SK-N-SH (cell line): ENCODE data around the gene SH2D3C.

Experiments used
- CTCF ChIP-seq: fragments of 200-600 bp; sonication (generic); IDR thresholded peaks from 2 replicates; pipeline ENCODE4 v1.6.1; 2017; ENCODE audit warnings: antibody characterized with exemption, mild to moderate bottlenecking, moderate library complexity
- EZH2phosphoT487 ChIP-seq: fragments of 200-600 bp; sonication (generic); IDR thresholded peaks from 2 replicates; pipeline ENCODE4 v1.6.1; 2017; ENCODE audit warnings: low read depth, mixed run types, mild to moderate bottlenecking, antibody characterized with exemption, moderate library complexity, borderline replicate concordance
- FOXM1 ChIP-seq: IDR thresholded peaks from 2 replicates; pipeline ENCODE4 v1.4.0; 2012; ENCODE audit warnings: low read depth, mild to moderate bottlenecking
- MAX ChIP-seq: IDR thresholded peaks from 2 replicates; pipeline ENCODE4 v1.4.0; 2012; ENCODE audit warnings: low read depth
- MEF2A ChIP-seq: IDR thresholded peaks from 2 replicates; pipeline ENCODE4 v1.4.0; 2012; ENCODE audit warnings: low read depth, borderline replicate concordance
- MXI1 ChIP-seq: IDR thresholded peaks from 2 replicates; pipeline ENCODE4 v1.6.1; 2012; ENCODE audit warnings: mild to moderate bottlenecking, low read depth, low read length, improper control_type of control experiment
- PBX3 ChIP-seq: IDR thresholded peaks from 2 replicates; pipeline ENCODE4; 2012
- RAD21 ChIP-seq: IDR thresholded peaks from 2 replicates; pipeline ENCODE4 v1.6.1; 2012; ENCODE audit warnings: mild to moderate bottlenecking, low read length
- REST ChIP-seq: IDR thresholded peaks from 2 replicates; pipeline ENCODE4 v1.6.1; 2012; ENCODE audit warnings: mild to moderate bottlenecking, low read depth, low read length, moderate library complexity
- RXRA ChIP-seq: IDR thresholded peaks from 2 replicates; pipeline ENCODE4 v1.4.0; 2012; ENCODE audit warnings: low read depth, mild to moderate bottlenecking, borderline replicate concordance
- SMC3 ChIP-seq: IDR thresholded peaks from 2 replicates; pipeline ENCODE4 v1.6.1; 2012; ENCODE audit warnings: low read depth, low read length, improper control_type of control experiment
- TCF12 ChIP-seq: IDR thresholded peaks from 2 replicates; pipeline ENCODE4 v1.4.0; 2012
- ZBTB33 ChIP-seq: IDR thresholded peaks from 2 replicates; pipeline ENCODE4 v1.4.0; 2012; ENCODE audit warnings: low read depth, borderline replicate concordance

- no peak for TF ChIP-seq CTCF
- TF ChIP-seq FOXM1 = no peak
- TF ChIP-seq ZBTB33 = no peak
- no peak for TF ChIP-seq REST
- peak; percentile 92 for TF ChIP-seq MXI1
- TF ChIP-seq PBX3 = peak; percentile 75
- no peak for TF ChIP-seq EZH2phosphoT487
- TF ChIP-seq SMC3 = no peak
- no peak for TF ChIP-seq RXRA
- no peak for TF ChIP-seq RAD21
- no peak for TF ChIP-seq MEF2A
- TF ChIP-seq TCF12 = no peak
- no peak; the same call in none of the 2 replicates for TF ChIP-seq MAX
Observed at GRCh38 chr9:127715470-127716337, 62.8 kb downstream of the SH2D3C start, which contains the start of the genes PTRH1 and TTC16.
